ENCODE results near the gene UBAP2.

The UBAP2 gene, protein sequence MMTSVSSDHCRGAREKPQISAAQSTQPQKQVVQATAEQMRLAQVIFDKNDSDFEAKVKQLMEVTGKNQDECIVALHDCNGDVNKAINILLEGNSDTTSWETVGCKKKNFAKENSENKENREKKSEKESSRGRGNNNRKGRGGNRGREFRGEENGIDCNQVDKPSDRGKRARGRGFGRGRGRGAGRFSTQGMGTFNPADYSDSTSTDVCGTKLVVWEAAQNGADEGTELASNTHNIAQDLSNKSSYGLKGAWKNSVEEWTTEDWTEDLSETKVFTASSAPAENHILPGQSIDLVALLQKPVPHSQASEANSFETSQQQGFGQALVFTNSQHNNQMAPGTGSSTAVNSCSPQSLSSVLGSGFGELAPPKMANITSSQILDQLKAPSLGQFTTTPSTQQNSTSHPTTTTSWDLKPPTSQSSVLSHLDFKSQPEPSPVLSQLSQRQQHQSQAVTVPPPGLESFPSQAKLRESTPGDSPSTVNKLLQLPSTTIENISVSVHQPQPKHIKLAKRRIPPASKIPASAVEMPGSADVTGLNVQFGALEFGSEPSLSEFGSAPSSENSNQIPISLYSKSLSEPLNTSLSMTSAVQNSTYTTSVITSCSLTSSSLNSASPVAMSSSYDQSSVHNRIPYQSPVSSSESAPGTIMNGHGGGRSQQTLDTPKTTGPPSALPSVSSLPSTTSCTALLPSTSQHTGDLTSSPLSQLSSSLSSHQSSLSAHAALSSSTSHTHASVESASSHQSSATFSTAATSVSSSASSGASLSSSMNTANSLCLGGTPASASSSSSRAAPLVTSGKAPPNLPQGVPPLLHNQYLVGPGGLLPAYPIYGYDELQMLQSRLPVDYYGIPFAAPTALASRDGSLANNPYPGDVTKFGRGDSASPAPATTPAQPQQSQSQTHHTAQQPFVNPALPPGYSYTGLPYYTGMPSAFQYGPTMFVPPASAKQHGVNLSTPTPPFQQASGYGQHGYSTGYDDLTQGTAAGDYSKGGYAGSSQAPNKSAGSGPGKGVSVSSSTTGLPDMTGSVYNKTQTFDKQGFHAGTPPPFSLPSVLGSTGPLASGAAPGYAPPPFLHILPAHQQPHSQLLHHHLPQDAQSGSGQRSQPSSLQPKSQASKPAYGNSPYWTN
- 84.4 reads per million, percentile 79 among the genes with 10 or more reads in this experiment for total RNA-seq

DNA sequence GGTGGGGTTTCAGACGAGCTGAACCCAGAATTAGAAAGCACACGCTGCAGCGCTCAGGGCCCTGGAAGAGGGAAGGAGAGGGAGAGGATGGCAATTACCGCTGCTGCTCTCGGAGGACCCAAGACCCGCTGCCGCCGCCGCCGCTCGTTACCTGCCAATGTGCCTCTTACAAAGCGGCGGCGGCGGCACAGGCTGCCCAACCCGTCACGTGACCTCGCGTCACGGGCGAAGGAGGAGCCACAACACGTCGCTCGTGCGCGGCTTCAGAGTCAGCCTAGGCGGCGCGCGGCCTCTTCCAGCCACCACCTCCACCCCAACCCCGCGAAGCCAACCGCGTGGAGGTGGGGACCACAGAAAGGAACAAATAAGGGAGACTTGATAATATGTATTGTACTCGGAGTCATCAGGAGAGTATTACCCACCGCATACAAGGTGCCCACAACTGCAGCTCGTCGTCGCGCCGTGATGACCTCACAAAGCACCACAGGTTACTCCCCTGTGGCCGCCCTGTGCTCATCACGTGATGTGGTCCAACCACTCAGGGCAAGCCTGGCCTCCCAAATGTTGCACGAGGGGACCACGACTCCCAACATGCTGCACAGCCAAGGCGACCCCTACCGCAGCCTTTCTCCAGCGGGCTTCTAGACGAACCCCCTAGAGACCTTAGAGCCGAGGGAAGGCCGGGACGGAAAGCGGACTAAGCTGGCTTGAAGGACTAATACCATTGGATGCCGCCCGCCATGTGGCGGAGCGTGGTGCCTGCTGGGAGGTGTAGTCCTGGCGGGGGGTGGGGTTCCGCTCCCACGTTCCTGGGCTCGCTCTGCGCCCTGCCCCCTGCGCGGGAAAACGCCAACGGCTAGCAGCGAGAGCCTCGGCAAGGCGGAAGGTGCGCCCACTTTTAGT lies at the start of gene UBAP2:
UBAP2 (minus strand) TSS at position 161 of the 903 bp plus-strand sequence. CDS start 31,739 bp downstream, outside the sequence.
- DNase-seq = peak; percentile 99

DNA sequence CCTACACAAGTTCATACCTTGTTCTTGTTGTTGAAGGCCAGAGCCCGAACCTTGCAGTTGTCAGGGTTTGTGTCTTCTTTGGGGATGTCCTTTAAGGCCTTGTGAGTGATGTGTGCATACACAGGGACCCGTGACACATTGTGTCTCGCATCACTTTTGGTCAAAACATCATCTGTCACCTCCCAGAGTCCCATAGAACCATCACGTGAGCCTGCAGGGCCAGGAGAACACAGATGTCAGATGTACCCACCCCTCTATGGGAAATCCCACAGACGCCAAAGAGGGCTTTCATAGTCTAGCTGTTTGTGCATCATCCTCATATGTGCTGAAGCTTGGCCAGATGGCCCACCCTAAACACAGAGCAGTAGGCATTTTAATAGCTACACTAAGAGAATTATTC lies 49.6 kb upstream of the UBAP2 start:
- no peak for DNase-seq

DNA sequence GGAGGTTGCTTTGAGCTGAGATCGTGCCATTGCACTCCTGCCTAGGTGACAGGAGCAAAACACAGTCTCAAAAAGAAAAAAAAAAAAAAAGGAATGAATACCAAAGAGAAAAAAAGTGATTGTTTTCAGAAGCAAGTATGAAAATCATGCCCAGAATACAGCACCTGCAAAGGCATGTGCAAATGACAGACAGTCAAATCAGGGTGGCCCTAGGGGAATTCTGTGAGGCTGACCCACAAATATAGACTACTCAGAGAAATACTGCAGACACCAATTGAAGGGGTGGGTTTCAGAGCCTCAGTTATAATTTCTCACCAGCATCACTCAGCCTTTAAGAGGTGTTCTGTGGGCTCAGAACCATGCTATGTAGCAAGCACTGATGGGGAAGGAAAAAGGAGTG lies 49.2 kb upstream of the UBAP2 start:
- DNase-seq = no peak

DNA sequence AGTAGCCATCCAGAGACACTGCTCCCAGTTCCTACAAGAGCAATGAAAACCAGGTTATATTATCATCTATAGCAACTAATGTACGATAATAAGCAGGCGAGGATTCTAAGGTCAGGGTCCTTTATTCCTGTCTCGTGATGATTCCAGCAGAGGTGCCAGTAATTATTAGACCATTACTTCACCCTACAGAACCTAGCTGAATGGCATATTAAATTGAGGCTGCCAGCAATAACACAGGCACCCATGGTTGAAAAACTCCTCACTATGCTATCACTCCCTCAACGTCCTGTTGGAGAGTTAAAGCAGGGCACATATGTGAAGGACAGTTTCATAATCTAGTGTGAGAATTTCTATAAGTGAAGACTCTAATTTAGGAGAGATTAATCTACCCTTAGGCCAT lies 48.1 kb upstream of the UBAP2 start:
- DNase-seq = no peak

DNA sequence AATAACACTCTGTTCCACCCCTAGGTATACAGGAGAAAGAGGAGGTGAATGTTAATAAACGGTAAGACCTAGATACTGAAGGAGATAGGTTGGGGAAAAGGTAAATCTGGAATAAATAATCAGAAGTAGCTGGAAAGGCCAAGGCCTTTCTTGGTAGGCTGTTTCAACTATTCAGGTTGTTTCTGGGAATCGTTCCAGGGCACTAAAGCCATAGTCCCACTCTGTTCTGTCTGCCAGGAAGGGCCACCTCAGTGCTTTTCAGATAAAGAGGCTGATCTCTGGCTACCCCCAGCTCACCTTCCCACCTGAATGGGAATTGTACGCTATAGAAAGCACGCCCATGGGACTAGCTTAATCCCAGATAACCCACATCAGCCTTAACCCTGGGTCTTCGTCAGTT lies 44.9 kb upstream of the UBAP2 start:
- no peak for DNase-seq

DNA sequence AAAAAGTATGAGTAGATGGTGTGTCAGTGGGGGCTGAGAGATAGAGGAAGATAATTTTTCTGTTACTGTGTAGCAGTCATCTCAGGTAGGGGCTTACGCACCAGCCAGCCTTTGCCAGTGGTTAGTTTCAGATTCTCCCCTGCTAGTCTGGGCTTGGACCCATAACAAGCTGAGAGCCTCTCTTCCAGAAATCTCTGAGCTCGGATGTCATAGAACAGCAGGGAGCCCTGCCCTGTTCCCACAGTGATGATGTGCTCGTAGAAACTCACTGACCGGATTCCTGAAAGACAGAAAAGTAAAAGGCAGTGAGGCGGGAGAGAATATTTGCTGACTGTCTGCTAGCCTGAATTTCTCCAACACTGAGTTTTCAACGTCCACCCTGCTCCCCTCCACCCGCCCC lies 40.6 kb upstream of the UBAP2 start:
- no peak for DNase-seq

DNA sequence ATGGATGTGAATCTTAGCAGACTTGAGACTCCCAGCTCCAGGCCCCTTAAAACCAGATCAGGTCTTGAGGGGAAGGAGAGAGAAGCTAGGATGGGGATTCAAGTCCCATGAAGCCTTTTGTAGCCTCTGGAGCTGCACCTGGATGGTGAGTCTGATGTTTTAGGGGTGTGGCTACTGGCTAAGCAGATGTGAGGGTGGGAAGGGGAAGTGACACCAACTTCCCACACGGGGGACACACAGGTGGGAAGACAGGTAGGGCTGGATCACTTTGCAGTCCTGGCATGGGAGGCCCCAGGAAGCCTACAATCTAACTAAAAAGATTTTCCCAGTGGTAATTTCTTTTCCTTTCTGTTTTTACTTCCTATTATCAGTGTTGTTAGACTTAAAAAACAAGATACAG lies 38.7 kb upstream of the UBAP2 start:
- DNase-seq = no peak

DNA sequence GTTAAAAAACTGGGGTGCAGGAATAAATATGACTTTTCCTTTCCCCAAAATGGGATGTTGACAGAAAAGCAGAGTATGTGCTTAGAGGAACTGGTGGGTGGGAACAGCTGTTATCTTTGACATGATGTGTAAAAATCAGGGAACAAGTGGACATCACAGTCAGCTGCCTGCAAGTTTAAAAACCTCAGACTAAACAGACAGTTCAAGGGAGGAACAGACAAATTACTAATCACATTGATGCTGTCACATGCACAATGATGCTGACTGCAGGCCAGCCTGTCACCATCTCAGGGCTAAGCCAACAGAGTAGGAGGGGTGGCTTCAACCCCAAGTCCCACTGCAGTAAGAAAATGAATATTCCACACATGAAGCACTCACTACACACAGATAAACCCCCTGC lies 38.2 kb upstream of the UBAP2 start:
- DNase-seq = no peak

DNA sequence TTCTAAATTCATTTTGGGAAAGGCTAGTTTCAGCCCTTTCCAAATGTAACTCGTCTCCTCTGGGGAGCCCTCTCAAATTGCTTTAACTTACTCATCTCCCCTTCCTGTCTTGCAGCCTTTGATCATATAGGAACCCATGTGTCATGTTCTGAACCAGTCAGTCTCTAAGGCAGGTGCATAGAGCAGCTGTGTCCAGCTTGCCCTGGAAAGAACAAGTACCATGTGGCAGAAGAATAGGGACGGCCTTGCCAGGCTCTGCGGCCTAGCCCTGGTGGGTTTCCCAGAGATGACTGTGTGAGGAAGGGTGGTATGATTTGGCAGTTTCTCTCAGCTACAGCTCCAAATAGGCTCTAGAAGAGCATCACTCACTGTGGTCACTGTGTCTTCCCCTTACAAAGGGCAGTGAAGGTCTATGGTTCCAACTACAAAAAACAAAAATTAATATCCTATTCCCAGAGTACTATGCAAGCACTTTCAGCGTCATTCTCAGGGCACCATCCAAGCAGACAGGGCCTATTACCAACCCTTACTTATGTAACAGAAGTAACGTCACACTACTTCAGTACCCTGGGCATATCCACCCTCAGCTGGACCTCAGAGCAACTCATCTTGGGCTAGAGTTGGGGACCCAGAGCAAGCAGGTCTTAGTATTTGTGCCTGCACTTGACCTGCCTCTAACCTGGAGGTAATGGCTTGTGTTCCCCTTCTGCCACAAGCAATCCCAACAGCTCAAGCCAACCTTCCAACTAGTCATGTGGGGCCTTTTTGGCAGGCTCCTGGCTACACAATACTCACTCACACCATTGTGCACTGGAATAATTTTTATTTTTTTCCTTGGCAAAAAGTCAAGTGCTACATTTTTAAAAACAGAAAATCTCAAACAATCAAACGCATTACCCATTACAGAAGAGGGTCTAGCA lies 37.2 kb upstream of the UBAP2 start:
- no peak for DNase-seq

DNA sequence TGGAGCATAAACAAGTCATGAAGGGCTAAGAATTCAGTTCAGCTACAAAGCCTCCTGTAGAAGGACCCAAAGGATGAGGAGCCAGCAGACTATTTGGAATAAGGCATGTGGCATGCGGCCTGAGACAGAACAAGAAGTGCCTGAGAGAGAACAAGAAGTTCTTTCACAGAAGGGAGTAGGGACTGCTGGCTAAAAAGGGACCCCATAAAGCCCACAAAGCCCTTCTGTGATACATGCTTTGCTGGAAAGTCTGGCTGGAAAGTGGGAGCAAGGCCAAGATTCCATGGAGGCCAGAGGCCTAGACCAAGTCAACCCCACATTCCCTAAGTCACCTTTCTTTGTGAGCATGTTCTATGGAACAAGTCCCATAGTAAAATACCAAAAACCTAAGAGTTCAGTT lies 35.9 kb upstream of the UBAP2 start:
- no peak for DNase-seq

DNA sequence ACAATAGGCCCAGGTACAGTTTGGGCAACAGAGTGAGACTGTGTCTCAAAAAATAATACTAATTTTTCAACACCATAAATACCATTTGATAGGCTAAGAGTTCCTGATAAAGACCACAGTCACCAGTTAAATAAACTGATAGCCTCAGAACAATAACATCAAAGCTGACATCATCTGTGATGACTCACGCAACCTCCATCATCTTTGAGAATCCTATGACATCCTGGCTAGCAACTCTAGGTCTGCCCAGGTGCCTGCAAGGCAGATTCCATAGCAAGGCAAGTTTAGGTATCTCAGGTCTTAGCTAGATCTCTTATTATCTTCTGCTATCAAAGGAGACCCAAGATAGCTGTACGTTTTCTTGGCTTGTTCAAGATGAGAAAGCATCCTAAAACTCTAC lies 30.5 kb upstream of the UBAP2 start:
- no peak for DNase-seq

DNA sequence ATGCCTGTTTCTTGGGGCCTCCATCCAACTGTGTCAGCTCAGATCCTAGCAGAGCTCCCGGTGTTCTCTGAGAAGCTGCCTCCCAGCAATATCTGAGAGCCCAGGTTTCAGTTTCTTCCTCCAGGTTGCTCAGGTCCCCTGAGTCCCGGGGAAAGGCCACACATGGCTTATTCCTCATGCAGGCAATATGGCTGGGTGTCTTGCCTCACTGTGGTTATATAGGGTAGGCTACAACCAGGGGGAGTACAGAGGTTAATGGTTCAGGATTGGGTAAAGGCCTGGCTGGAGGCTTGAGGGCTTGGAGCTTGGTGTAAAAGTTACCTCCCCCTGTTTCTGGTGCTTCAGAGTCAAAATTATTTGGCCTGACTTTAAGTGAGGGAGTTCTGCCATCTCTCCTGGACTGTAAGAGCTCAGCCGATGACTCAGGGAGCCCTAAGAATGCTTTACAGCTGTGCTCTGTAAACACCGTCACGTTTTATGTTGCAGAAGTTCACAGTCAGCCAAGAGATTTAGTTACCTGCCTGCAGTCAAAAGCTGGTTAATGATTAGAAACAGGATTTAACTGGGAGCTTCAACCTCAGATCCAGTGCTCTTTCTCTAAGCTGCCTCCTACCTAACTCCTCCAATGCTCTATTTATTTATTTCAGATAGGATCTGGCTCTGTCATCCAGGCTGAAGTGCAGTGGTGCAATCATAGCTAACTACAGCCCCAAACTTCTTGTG lies 24.3 kb upstream of the UBAP2 start:
- DNase-seq = no peak

DNA sequence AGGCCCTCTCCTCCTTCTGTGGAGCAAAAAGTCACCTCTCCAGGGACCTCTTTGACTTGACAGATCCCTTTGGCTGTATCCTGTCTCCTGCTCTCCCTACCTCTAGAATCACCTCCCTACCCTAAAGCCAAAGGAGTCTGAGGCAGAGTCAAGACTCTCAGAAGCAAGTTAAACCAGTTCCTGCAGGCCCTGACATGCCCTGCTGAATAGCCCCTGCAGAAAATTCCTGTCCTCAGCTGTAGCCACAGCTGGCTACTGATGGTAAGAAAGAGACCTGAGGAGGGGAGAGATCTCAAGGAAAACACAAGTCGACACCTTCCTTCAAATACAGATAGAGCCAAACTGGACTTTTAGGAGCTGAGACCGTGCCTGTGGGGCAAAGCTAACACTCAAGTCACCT lies 23.7 kb upstream of the UBAP2 start:
- DNase-seq = no peak

DNA sequence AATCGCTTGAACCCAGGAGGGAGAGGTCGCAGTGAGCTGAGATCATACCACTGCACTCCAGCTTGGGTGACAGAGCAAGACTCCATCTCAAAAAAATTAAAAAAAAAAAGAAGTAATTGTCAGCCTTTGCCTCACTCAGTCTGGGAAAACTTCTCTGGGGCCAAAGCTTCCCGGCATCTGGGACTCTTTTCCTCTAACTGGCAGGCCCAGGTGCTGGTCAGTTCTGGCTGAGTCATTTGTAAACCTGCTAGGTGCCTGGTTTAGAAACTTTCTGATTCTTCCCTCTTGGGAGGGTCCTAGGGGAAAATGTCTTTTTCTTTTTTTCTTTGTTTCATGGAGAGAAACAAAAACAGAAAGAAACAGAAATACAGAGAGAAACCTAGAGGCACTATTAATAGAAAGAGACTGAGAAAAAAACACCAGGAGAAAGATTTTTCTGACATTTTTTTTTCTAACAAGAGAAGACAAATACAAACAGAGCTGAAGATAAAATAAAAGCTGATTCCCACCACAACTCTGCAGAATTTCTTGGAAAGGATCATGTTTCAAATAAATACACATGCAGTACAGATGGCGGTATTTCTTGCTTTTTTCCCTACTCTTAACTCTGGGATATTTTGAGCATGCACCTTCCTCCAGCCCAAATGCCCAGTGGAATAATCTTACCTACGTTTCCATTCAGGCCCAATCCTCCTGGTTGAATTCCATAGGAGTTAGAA lies 22.1 kb upstream of the UBAP2 start:
- DNase-seq = no peak

DNA sequence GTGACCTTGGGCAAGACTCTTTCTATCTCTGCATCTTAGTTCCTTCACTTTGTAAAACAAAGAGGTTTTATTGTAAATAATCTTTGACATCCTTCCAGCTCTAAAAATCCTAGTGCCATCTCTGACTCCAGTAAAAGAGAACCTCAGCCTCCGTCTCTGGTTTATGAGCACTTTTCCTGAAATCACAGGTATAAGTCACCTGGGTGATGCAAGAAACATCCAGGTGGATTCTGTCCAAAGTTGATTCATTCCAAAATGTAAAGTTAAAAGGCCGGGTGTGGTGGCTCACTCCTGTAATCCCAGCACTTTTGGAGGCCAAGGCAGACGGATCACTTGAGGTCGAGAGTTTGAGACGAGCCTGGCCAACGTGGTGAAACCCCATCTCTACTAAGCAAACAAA lies 21.1 kb upstream of the UBAP2 start:
- no peak for DNase-seq

DNA sequence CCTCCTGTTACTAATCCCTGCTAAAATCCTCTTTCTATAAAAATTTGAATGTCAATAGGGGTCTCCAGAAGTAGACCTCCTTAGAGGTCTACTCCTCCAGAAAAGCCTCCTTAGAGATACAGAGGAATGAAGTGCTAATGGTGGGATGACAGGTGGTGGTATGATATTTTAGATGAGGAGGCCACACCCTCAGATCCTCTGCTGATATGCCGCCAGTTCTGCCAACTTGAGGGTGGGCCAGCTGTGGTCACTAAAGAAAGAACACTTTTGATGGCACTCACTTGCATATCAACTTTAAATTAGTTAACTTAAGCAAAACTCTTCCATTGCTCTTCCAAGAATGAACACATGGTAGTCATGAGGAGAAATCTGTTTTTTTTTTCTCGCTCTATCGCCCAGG lies 16.9 kb upstream of the UBAP2 start:
- no peak for DNase-seq

DNA sequence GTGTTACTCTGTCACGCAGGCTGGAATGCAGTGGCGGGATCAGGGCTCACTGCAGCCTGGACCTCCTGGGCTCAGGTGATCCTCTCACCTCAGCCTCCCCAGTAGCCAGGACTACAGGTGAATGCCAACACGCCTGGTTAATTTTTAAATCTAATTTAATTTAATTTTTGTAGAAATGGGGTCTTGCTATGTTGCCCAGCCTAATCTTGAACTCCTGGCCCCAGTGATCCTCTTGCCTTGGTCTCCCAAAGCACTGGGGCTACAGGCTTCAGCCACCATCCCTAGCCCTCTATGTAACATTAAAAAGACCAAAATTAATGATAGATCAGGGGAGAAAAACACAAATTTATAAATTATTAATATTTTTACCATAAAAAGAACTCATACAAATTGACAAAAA lies 11.3 kb upstream of the UBAP2 start:
- no peak for DNase-seq

DNA sequence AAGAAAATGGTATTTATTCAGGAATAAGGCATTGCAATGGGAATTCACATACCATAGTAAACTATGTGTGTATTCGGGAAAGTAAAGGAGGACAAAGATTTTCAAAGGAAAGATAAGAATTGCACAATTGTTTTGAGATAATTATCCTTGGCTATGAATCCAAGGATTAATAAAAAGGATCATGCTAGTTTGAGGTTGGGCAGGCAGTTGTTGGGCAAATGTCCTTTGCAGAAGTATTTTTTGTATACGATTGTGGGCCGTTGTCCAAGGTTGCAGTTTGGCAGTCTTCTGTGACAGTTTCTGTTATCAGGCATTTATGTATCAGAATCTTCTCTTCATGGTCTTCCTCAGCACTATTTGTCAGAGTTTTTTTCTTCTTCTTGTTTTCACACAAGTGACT lies 10.6 kb upstream of the UBAP2 start:
- DNase-seq = no peak

DNA sequence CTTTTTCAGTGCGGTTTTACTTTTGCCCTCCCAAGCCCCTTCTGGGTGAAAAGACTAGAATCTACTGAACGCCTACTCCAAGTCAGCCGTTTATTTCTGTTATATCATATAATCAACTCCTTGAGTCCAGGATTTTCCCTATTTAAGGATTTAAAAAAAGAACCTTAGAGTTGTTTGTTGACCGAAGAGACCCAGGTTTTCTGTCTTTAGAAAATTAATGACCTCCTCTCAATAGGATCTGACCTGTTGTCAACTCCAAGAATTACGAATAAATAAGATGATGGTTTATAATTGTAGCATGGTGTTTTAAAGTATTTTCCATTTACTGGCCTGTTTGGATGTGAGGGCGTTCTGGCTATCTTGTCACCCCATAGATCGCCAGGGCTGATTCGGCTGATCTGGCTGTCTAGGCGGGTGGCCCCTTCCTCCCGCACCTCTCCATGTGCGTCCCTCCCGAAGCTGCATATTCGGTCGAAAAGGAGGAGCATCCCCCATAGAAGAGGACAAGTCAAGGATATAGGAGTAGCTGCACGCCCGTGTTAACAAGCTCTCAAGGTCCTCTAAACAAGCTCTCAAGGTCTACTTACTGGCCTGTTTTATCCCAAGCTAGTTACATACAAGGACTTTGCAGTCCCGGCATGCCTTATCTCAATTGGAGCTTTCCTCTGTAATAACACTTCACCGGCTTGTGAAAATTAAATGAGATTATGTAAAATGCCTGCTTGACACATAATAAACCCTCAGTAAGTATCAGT lies 1.1 kb upstream of the UBAP2 start:
- no peak for DNase-seq

Measured in effector CD4-positive, alpha-beta T cell (primary cell).